Measurements from ENCODE around the gene POLDIP3.

- TF ChIP-seq EZH2phosphoT487 (IDR thresholded peaks at IDR 0.05; ENCODE audit: low read length) (no peak), CTCF (IDR thresholded peaks at IDR 0.05; ENCODE audit: low read length) (no peak), EZH2 (optimal IDR thresholded peaks at IDR 0.05; ENCODE audit: low read depth, low read length) (no peak)
These were observed 10.7 kb upstream of the POLDIP3 start for GRCh38 chr22:42625416-42625815.

All from MM.1S (cell line).